Nucleus accumbens (tissue), 56 donors: ENCODE data around the gene ARHGAP45.
"Not testable (repeated sequence)": the region's sequence is repeated elsewhere in the genome, so short reads cannot be mapped to it uniquely, and the experiment has no call there.

Experiments used
- DNase-seq, 56 donors: peaks; one replicate each; lab custom pipeline; 2025; lab: John Stamatoyannopoulos, UW

Gene ARHGAP45

DNA sequence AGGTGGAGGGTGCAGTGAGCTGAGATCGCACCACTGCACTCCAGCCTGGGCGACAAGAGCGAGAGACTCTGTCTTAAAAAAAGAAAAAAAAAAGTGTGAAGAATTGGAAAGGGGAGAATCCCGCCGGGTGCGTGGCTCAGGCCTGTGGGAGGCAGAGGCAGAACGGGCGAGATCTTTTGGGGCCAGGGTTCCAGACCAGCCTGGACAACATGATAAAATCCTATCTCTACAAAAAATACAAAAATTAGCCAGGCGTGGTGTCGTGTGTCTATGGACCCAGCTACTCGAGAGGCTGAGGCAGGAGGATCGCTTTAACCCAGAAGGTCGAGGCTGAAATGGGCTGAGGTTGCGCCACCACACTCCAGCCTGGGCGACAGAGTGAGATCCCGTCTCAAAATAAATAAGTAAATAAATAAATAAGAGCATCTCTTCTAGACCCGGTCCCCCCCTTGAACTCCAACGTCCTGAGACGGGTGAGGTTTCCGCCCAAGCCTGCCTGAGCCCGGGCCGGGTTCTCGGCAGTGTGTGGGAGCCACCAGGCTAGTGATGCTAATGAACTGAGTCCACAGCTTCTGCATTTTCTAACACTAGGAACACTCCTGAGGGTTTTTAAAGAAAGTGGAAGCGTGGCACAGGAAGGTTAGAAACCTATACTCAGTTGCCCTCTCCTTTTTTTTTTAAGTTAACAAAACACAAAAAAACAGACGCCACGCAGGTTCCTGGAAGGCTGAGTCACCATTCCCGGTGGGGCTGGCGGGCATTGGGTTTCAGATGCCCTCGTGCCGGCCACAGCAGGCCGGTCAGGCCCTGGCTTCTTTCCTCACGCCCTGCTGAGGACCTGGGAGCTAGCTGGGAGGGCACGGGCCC lies 58.9 kb downstream of the ARHGAP45 start:
- DNase-seq: no peak

DNA sequence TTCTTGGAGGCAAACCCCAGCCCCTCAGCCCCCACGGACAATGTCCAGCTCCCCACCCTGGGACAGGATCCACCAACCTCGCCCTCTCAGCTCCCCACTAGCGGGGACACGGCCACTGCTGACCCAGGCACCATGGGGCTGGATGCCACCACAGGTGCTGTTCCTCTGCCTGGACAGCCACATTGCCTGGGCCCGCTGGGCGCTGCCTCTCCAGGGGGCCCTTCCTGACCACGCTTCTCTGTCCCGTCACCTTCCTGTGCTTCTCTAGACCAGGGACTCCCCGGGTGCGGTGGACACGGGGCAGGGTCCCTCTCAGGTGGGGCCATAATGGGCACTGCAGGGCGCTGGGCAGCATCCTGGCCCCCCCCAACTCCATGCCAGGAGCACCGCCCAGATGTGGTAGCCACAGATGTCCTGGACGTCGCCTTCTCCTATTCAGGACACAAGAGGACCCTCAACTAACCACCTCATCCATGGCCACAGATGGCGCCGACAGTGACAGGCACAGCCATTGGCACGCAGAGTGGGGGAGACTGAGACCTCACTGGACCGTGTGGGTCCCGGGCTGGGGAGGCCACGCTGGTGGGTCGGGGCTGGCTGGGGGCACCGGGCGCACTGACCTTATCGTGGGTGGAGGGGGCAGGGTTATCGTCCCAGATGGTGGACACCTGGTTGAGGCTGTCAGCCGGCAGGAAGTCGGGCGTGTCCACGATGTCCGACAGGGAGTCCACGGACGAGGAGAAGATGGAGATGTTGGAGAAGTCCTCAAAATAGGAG lies 60.2 kb downstream of the ARHGAP45 start:
- DNase-seq: no peak

DNA sequence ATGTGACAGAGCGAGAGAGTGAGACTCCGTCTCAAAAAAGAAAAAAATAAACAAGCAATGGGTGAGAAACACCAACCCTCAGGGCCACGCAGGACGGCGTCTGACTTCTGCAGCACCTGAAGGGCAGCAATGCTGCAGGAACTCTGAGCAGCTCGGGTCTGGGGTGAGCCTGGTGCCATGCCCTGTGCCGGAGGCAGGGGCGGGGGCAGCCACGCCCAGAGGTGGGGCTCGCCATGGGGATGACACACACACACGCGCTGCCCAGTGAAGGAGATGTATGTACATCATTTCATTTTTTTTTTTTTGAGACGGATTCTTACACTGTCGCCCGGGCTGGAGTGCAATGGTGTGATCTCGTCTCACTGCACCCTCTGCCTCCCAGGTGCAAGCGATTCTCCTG lies 61.1 kb downstream of the ARHGAP45 start:
- DNase-seq: no peak

DNA sequence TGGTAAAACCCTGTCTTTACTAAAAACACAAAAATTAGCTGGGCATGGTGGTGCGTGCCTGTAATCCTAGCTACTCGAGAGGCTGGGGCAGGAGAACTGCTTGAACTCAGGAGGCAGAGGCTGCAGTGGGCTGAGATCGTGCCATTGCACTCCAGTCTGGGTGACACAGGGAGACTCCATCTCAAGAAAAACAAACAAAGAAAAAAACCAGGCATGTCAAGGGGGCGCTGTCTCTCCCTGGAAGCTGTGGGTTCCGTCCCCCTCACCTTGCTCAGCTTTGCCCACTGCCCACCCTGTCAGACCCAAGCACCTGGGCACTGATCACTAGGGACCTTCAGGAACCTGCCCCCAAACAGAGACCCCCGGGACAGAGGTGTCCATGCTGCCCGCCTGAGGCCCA lies 62.1 kb downstream of the ARHGAP45 start:
- DNase-seq: not testable (repeated sequence)

DNA sequence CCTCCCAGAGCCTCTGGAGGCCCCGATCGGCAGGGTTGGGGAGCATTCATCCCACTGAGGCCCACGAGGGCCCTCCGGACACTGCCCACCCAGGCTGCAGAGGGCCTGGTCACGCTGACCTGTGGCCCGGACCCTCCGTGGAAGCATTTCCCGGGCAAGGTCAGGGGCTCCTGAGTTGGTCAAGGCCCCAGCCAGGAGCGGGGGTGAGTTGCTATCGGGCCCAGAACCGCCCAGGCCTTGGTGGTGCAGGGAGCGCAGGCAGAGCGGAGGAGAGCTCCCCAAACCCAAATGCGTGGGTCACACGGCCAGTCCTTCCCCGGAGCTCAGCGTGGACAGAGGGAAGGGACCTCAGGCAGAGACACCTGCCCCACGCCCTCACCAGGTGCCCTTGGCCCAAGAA lies 62.6 kb downstream of the ARHGAP45 start:
- no peak for DNase-seq

DNA sequence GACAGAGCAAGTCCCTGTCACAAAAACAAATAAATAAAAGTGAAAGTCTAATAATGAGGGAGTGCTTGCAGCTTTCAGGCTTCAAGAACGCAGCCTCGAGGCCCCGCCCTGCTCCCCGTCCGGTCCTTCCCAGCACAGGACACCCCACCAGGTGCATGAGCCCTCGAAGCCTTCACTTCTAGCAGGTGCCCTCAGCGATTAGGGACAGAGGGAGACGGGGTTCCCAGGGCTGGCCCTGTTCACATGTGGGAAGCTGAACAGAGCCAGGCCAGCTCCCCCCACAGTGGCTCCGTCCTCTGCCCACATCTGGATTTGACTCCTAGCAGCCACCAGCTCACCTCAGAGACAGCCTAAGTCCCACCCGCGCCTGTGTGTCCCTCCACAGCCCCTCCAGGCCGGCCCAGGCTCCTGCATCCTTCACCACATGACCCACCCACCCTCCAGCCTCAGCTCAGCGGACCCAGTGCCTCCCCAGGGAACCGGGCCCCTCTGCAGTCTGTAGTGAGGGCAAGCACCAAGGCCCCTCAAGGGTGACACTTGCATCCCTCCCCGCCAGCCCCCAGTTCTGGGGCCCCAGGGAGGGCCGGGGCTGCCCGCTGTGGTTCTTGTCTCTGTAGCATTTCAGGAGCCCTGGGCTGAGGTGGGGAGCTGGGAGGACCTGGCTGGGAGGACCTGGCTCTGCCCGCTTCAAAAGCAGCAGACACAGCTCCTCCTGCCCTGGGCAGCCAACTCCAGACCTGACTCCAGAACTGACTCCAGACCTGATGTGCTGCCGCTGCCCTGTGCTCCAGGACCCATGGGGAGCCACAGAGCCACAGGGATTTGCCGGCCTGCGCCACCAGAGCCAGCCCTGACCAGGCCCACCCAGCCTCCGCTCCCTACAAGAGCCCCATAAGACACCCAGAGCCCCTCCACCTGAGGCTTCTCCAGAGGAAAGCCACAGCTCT lies 64.1 kb downstream of the ARHGAP45 start:
- DNase-seq: no peak

DNA sequence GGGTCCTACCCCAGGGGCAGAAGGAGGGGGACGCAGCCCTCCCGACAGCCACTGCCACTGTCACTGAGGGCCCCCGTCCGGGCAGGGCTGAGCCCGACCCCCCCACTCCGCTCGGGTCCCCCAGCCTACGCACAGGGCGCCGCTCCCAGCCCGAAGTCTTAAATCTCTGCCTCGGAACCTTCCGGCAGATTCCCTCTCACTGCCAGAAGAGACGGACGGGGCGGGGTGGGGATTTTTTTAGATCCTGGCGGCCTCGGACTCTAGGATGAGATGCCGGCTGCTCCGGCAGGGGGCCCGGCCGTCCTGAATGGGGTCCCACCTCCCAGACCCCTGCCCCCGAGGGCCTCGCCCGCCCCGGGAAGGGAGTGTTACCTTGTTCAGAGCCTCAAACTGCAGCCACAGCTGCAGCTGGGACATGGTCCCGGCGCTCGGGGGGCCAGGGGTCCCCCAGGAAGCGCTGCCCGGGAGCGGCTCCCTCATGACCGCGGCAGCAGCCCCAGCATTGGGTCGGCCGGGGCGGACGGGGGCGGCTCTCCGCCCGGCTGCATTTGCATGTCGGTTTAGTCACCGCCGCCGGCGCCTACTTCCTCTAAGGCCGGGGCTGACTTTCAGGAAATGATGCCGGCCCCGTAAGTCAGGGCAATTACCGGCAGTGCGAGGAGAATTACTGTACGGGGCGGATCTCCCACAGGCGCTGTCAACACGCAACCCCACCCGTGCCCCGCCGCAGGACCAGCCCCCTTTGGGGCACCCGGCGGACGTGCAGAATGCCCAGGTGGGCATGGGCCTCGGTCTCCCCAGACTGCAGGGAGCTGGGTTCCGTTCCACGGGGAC lies 65.0 kb downstream of the ARHGAP45 start:
- DNase-seq: peak in 18 of 56 donors; percentile 3 to 63 (median 18)

DNA sequence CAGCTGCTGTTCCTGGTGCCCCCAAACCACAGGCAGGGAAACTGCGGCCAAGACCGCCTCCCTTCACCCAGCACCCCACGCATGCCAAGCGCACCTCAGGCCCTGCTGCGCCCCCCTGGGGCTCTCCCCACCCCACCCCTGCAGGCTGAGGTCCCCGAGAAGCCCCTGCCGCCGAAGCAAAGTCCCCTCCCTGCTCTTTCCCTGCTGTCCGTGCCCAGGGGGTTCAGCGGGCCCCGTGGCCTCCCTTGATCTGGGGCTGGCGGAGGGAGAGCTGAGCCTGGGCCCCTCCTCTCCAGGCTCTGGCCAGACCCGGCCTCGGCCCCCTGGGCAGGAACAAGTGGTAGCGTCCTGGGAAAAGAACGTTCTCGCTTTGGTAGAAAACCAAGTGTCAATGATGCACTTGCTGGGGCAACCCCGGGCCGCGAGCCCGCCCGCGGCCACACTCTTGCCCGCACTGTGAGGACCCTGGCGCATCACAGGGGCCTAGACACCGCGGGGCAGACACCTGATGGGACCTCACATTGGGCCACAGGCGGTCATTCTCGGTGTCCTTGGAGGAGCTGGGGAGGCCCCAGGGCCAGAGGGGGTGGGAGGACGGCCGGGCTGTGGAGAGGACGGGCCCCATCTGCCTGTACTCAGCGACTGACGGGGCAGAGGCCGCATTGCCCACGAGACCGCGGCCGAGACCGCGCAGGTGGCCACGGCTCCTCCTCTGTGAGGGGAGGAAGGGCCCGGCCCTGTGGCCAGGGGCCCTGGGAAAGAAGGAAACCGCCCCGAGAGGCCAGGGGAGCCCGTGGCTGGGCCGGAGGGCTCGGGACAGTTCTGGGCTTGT lies 65.8 kb downstream of the ARHGAP45 start:
- DNase-seq: peak in 1 of 56 donors; percentile 6

DNA sequence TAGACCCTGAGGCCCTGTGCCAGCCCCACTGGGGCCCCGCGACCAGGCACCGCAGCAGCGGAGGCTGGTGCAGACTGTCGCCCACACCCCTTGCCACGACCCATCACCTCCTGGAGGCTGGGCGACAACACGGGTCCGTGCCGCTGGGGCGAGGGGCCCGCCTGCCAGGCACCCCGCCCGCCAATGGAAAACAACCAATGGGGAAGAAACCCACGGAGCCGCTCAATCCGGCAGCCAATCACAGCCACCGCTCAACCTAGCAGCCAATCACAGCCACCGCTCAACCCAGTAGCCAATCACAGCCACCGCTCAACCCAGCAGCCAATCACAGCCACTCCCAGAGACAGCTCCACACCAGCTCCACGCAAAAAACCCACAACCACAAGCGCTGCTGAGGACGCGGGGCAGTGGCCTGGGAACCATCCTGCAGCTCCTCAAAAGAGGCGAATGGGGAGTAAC lies 66.5 kb downstream of the ARHGAP45 start:
- no peak for DNase-seq

DNA sequence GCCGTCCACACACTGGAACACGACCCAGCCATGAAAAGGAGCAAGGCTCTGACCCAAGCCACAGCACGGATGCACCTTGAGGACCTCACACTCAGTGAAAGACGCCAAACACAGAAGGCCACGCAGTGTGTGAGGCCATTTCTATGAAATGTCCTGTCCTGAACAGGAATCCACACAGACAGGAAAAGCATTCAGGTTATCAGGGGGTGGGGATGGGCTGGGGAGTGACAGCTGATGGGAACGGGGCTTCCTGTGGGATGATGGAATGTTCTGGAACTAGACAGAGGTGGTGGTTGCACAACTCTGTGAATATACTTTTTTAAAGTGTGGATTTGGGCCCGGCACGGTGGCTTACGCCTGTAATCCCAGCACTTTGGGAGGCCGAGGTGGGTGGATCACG lies 67.5 kb downstream of the ARHGAP45 start:
- DNase-seq: no peak

DNA sequence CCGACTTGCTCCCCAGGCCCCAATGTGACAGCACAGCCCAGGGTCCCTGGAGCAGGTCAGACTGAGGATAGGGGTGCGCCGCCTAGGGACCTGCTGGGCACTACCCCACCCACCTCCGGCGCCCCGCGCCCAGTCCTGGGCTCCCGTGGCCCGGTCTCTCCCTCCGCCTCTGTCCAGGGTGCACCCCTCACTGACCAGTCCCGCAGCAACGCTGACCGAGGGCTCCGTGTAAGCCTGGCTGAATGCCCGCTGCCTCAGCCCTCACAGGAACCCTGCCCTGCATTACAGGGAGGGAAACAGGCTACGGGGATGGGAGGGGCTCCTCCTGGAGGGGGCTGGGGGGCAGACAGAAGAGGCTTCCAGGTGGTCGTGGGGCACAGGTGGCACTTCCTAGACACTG lies 68.5 kb downstream of the ARHGAP45 start:
- DNase-seq: no peak

DNA sequence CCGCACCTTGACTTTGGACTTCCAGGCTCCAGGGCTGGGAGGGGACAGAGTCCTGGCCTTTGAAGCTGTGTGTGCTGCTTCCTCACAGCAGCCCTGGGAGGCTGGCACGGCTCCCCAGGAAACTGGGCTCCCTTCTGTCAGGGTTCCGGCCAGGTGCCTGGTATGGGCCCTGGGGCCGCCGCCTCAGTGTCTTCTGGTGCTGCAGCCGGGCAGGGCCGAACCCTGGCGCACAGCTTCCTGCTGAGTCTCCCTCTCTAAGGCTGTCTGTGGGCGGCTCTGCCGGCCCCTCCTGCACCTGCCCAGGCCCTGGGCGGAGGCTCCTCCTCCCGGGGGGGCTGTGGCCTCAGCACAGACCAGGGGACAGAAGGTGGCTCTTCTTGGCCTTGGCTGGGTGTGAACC lies 69.2 kb downstream of the ARHGAP45 start:
- no peak for DNase-seq
